ENCODE data around the gene AASS. TPM values are rescaled to one million over a fixed set of nuclear protein-coding genes. Genes with fewer than 3 reads are reported as not detected.

AASS gene
- total RNA-seq, 4 donors from 2014 or later, result 10.1 to 28.5 (median 24.3) TPM

DNA sequence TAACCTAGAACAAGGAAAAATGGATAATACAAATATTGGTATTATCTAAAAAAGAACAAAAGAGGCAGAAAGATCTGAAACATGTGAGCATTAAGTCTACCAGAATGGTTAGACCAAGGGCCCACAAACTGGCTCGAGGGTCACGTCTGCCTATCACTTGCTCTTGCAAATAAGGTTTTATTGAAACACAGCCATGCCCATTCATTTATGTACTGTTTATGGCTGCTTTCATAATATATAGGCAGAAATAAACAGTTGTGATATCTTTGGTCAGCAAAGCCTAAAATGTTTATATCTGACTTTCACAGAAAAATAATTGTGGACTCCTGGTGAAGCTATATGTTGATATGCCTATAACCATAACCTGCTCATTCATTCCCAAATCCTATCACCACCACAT, 71.8 kb downstream of the AASS start:
- Histone ChIP-seq H3K27me3 (no peaks in the 10 kb centered on the region), H3K36me3 (peaks cover 0 to 8% (median 0%) of the 10 kb centered on the region in 3 donors), H3K27ac (no peak overlapping the region), H3K4me3 (no peak overlapping the region), H3K4me1 (no peaks in the 10 kb centered on the region), H3K9me3 (no peaks in the 10 kb centered on the region)
- no peak for DNase-seq
- TF ChIP-seq, protein P1, sequence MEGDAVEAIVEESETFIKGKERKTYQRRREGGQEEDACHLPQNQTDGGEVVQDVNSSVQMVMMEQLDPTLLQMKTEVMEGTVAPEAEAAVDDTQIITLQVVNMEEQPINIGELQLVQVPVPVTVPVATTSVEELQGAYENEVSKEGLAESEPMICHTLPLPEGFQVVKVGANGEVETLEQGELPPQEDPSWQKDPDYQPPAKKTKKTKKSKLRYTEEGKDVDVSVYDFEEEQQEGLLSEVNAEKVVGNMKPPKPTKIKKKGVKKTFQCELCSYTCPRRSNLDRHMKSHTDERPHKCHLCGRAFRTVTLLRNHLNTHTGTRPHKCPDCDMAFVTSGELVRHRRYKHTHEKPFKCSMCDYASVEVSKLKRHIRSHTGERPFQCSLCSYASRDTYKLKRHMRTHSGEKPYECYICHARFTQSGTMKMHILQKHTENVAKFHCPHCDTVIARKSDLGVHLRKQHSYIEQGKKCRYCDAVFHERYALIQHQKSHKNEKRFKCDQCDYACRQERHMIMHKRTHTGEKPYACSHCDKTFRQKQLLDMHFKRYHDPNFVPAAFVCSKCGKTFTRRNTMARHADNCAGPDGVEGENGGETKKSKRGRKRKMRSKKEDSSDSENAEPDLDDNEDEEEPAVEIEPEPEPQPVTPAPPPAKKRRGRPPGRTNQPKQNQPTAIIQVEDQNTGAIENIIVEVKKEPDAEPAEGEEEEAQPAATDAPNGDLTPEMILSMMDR (IDR thresholded peaks at IDR 0.05), result no peak
- TF ChIP-seq POLR2A (IDR thresholded peaks at IDR 0.05), result no peak

GRCh38 chr7:122070834-122071233, 73.2 kb downstream of the AASS start:
- H3K27me3 ChIP-seq, result no peaks in the 10 kb centered on the region
- no peaks in the 10 kb centered on the region for H3K4me1 ChIP-seq
- no peak for DNase-seq
- TF ChIP-seq, protein P1 (IDR thresholded peaks at IDR 0.05), result no peak
- no peak for TF ChIP-seq POLR2A (IDR thresholded peaks at IDR 0.05)
- no peak overlapping the region for H3K4me3 ChIP-seq
- H3K27ac ChIP-seq, result no peak overlapping the region
- no peaks in the 10 kb centered on the region for H3K9me3 ChIP-seq
- no peaks in the 10 kb centered on the region for H3K36me3 ChIP-seq

- no peak overlapping the region for H3K4me3 ChIP-seq
- no peak overlapping the region for H3K27ac ChIP-seq
- H3K9me3 ChIP-seq, result no peaks in the 10 kb centered on the region
- DNase-seq, result no peak
- H3K36me3 ChIP-seq, result no peaks in the 10 kb centered on the region
- TF ChIP-seq POLR2A (IDR thresholded peaks at IDR 0.05), result no peak
- TF ChIP-seq, protein P1 (IDR thresholded peaks at IDR 0.05), result no peak
- no peaks in the 10 kb centered on the region for H3K27me3 ChIP-seq
- H3K4me1 ChIP-seq, result no peaks in the 10 kb centered on the region
Measured at GRCh38 chr7:122070062-122070461, 74.0 kb downstream of the AASS start.

GRCh38 chr7:122068999-122069398, 75.0 kb downstream of the AASS start:
- DNase-seq, result no peak
- Histone ChIP-seq H3K4me3 (no peak overlapping the region), H3K27ac (no peak overlapping the region), H3K4me1 (no peaks in the 10 kb centered on the region), H3K9me3 (no peaks in the 10 kb centered on the region), H3K27me3 (no peaks in the 10 kb centered on the region), H3K36me3 (no peaks in the 10 kb centered on the region)
- TF ChIP-seq, protein P1 (IDR thresholded peaks at IDR 0.05), result no peak
- no peak for TF ChIP-seq POLR2A (IDR thresholded peaks at IDR 0.05)

GRCh38 chr7:122068046-122068445, 76.0 kb downstream of the AASS start:
- Histone ChIP-seq H3K4me1 (no peaks in the 10 kb centered on the region), H3K27me3 (no peaks in the 10 kb centered on the region), H3K36me3 (no peaks in the 10 kb centered on the region), H3K4me3 (no peak overlapping the region), H3K27ac (no peak overlapping the region), H3K9me3 (no peaks in the 10 kb centered on the region)
- no peak for DNase-seq
- TF ChIP-seq, protein P1 (IDR thresholded peaks at IDR 0.05), result no peak
- TF ChIP-seq POLR2A (IDR thresholded peaks at IDR 0.05), result no peak

GRCh38 chr7:122067077-122067476, 77.0 kb downstream of the AASS start:
- TF ChIP-seq, protein P1 (IDR thresholded peaks at IDR 0.05), result no peak
- no peak for TF ChIP-seq POLR2A (IDR thresholded peaks at IDR 0.05)
- Histone ChIP-seq H3K27me3 (no peaks in the 10 kb centered on the region), H3K9me3 (no peaks in the 10 kb centered on the region), H3K36me3 (no peaks in the 10 kb centered on the region), H3K27ac (no peak overlapping the region), H3K4me3 (no peak overlapping the region), H3K4me1 (no peaks in the 10 kb centered on the region)
- DNase-seq, result no peak
